Neural progenitor cell (in vitro differentiated cells): Measurements from ENCODE around the gene UTP15. TPM values are rescaled to one million over a fixed set of nuclear protein-coding genes. Genes with fewer than 3 reads are reported as not detected.

ENCODE experiments used
- DNase-seq: peaks from one replicate; pipeline ENCODE4 v3.0.0-alpha.2; 2016; ENCODE audit warnings: low spot score
- H2AFZ ChIP-seq: fragments of 200-600 bp; sonication (generic); replicated peaks from 2 replicates; pipeline ENCODE4 v1.6.1; 2016; ENCODE audit warnings: antibody characterized with exemption
- H3F3A ChIP-seq: fragments of 200-600 bp; sonication (generic); 2 replicates; pipeline ENCODE4 v1.6.1; 2016; ENCODE audit warnings: antibody characterized with exemption, low read depth
- H3K27ac ChIP-seq: fragments of 200-600 bp; sonication (generic); 2 replicates; pipeline ENCODE4 v1.5.1; 2016; ENCODE audit warnings: mild to moderate bottlenecking
- H3K27me3 ChIP-seq: fragments of 200-600 bp; sonication (generic); 2 replicates; pipeline ENCODE4 v1.6.1; 2016; ENCODE audit warnings: mild to moderate bottlenecking, moderate library complexity
- H3K36me3 ChIP-seq: fragments of 200-600 bp; sonication (generic); 2 replicates; pipeline ENCODE4 v1.5.1; 2016
- H3K4me1 ChIP-seq: fragments of 200-600 bp; sonication (generic); 2 replicates; pipeline ENCODE4 v1.6.1; 2016; ENCODE audit warnings: mixed run types
- H3K4me2 ChIP-seq: fragments of 200-600 bp; sonication (generic); 2 replicates; pipeline ENCODE4 v1.6.1; 2016
- H3K4me3 ChIP-seq: fragments of 200-600 bp; sonication (generic); 2 replicates; pipeline ENCODE4 v1.5.1; 2016
- H3K79me2 ChIP-seq: fragments of 200-600 bp; sonication (generic); 2 replicates; pipeline ENCODE4 v1.6.1; 2016; ENCODE audit warnings: low read depth
- H3K9ac ChIP-seq: fragments of 200-600 bp; sonication (generic); 2 replicates; pipeline ENCODE4 v1.6.1; 2016
- H3K9me3 ChIP-seq: fragments of 200-600 bp; sonication (generic); 2 replicates; pipeline ENCODE4 v1.5.1; 2016; ENCODE audit warnings: low read depth
- H4K20me1 ChIP-seq: fragments of 200-600 bp; sonication (generic); 2 replicates; pipeline ENCODE4 v1.6.1; 2016; ENCODE audit warnings: low read depth
- H3K27ac Mint-ChIP-seq: 3 replicates; pipeline ENCODE4 v1.8.0; 2021; ENCODE audit warnings: mixed read lengths
- H3K27me3 Mint-ChIP-seq: 2 replicates; pipeline ENCODE4 v1.8.0; 2022; ENCODE audit warnings: low read depth, mild to moderate bottlenecking, inconsistent platforms, moderate library complexity, mixed read lengths; ENCODE audit not compliant: insufficient read depth
- H3K36me3 Mint-ChIP-seq: 3 replicates; pipeline ENCODE4 v1.8.0; 2021; ENCODE audit warnings: mixed read lengths
- H3K4me1 Mint-ChIP-seq: 3 replicates; pipeline ENCODE4 v1.8.0; 2021; ENCODE audit warnings: mixed read lengths
- H3K4me3 Mint-ChIP-seq: 3 replicates; pipeline ENCODE4 v1.8.0; 2021; ENCODE audit warnings: mild to moderate bottlenecking, moderate library complexity, mixed read lengths
- H3K9me3 Mint-ChIP-seq: 3 replicates; pipeline ENCODE4 v1.8.0; 2020; ENCODE audit warnings: mixed read lengths
- EZH2 ChIP-seq: fragments of 200-600 bp; sonication (generic); IDR thresholded peaks from 2 replicates; pipeline ENCODE4 v1.6.1; 2017; ENCODE audit warnings: antibody characterized with exemption, mild to moderate bottlenecking, moderate library complexity
- EZH2phosphoT487 ChIP-seq: fragments of 200-600 bp; sonication (generic); IDR thresholded peaks from 2 replicates; pipeline ENCODE4 v1.6.1; 2017; ENCODE audit warnings: antibody characterized with exemption
- total RNA-seq: library from RNA; depleted of rRNA; stranded (reverse); fragments of >200 nt; gene quantifications from 2 replicates; pipeline ENCODE4 v1.2.3, GENCODE V29; 2015; ENCODE audit warnings: low replicate concordance
- TF ChIP-seq, protein P1 (sequence below): fragments of 200-600 bp; sonication (generic); IDR thresholded peaks from 2 replicates; pipeline ENCODE4 v1.5.1; 2017; ENCODE audit warnings: antibody characterized with exemption, mild to moderate bottlenecking

The UTP15 gene
- total RNA-seq, 1 donor from 2014 or later, result 34.4 TPM

- no peaks in the 10 kb centered on the region for H3K27me3 ChIP-seq
- H3K4me2 ChIP-seq, result no peak overlapping the region
- Mint-ChIP-seq H3K27me3 (peaks cover 8% of the 10 kb centered on the region), H3K9me3 (peaks cover 12% of the 10 kb centered on the region), H3K36me3 (no peaks in the 10 kb centered on the region), H3K4me1 (no peaks in the 10 kb centered on the region), H3K27ac (no peak overlapping the region), H3K4me3 (no peak overlapping the region)
- no peak for DNase-seq
- no peaks in the 10 kb centered on the region for H4K20me1 ChIP-seq
- no peaks in the 10 kb centered on the region for H3K79me2 ChIP-seq
- no peak overlapping the region for H3K27ac ChIP-seq
- H3K4me1 ChIP-seq, result no peaks in the 10 kb centered on the region
- H3K36me3 ChIP-seq, result no peaks in the 10 kb centered on the region
- H3K9ac ChIP-seq, result no peak overlapping the region
- TF ChIP-seq EZH2 (no peak), EZH2phosphoT487 (no peak)
- TF ChIP-seq, protein P1, sequence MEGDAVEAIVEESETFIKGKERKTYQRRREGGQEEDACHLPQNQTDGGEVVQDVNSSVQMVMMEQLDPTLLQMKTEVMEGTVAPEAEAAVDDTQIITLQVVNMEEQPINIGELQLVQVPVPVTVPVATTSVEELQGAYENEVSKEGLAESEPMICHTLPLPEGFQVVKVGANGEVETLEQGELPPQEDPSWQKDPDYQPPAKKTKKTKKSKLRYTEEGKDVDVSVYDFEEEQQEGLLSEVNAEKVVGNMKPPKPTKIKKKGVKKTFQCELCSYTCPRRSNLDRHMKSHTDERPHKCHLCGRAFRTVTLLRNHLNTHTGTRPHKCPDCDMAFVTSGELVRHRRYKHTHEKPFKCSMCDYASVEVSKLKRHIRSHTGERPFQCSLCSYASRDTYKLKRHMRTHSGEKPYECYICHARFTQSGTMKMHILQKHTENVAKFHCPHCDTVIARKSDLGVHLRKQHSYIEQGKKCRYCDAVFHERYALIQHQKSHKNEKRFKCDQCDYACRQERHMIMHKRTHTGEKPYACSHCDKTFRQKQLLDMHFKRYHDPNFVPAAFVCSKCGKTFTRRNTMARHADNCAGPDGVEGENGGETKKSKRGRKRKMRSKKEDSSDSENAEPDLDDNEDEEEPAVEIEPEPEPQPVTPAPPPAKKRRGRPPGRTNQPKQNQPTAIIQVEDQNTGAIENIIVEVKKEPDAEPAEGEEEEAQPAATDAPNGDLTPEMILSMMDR, result no peak
- H3F3A ChIP-seq, result no peaks in the 10 kb centered on the region
- no peak overlapping the region for H3K4me3 ChIP-seq
- H2AFZ ChIP-seq, result no peak overlapping the region
- no peaks in the 10 kb centered on the region for H3K9me3 ChIP-seq
These were observed 36.5 kb upstream of the UTP15 start for GRCh38 chr5:73529081-73529480.

GRCh38 chr5:73531356-73531755 is 34.2 kb upstream of the UTP15 start:
- no peak overlapping the region for H3K27ac Mint-ChIP-seq
- H4K20me1 ChIP-seq, result no peaks in the 10 kb centered on the region
- TF ChIP-seq EZH2, result no peak
- no peaks in the 10 kb centered on the region for H3F3A ChIP-seq
- no peaks in the 10 kb centered on the region for H3K36me3 ChIP-seq
- H3K4me1 ChIP-seq, result no peaks in the 10 kb centered on the region
- no peaks in the 10 kb centered on the region for H3K27me3 ChIP-seq
- H3K27me3 Mint-ChIP-seq, result peaks cover 17% of the 10 kb centered on the region
- H3K4me1 Mint-ChIP-seq, result peaks cover 3% of the 10 kb centered on the region
- H3K9me3 ChIP-seq, result no peaks in the 10 kb centered on the region
- peaks cover 13% of the 10 kb centered on the region for H3K9me3 Mint-ChIP-seq
- no peaks in the 10 kb centered on the region for H3K36me3 Mint-ChIP-seq
- no peak for DNase-seq
- no peak overlapping the region for H3K9ac ChIP-seq
- H3K4me3 Mint-ChIP-seq, result no peak overlapping the region
- H3K27ac ChIP-seq, result no peak overlapping the region
- no peak overlapping the region for H3K4me2 ChIP-seq
- H3K79me2 ChIP-seq, result no peaks in the 10 kb centered on the region
- H2AFZ ChIP-seq, result no peak overlapping the region
- no peak overlapping the region for H3K4me3 ChIP-seq

DNA sequence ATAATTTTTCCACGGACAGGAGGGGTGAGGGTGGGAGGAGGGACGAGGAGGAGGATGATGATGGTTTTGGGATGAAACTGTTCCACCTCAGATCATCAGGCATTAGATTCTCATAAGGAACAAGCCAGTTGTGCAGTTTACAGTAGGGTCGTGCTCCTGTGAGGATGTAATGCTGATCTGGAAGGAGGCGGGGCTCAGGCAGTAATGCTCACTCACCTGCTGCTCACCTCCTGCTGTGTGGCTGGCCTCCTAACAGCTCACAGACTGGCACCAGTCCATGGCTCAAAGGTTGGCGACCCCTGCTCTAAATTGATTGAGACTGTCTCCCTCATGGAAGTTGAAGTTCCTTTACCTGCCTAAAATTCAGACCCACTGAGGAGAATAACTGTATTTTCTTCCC is 33.3 kb upstream of the UTP15 start:
- Mint-ChIP-seq H3K9me3 (peaks cover 13% of the 10 kb centered on the region), H3K27me3 (peaks cover 18% of the 10 kb centered on the region), H3K27ac (no peak overlapping the region), H3K4me3 (no peak overlapping the region), H3K4me1 (peaks cover 3% of the 10 kb centered on the region), H3K36me3 (no peaks in the 10 kb centered on the region)
- H2AFZ ChIP-seq, result no peak overlapping the region
- no peak overlapping the region for H3K4me3 ChIP-seq
- no peak for DNase-seq
- H3K4me2 ChIP-seq, result no peak overlapping the region
- no peaks in the 10 kb centered on the region for H3K27me3 ChIP-seq
- no peaks in the 10 kb centered on the region for H3K36me3 ChIP-seq
- no peaks in the 10 kb centered on the region for H3F3A ChIP-seq
- H3K4me1 ChIP-seq, result no peaks in the 10 kb centered on the region
- H4K20me1 ChIP-seq, result no peaks in the 10 kb centered on the region
- no peaks in the 10 kb centered on the region for H3K79me2 ChIP-seq
- H3K27ac ChIP-seq, result no peak overlapping the region
- H3K9me3 ChIP-seq, result no peaks in the 10 kb centered on the region
- no peak overlapping the region for H3K9ac ChIP-seq
- TF ChIP-seq EZH2phosphoT487 (no peak), EZH2 (no peak)
- TF ChIP-seq, protein P1, result no peak

DNA sequence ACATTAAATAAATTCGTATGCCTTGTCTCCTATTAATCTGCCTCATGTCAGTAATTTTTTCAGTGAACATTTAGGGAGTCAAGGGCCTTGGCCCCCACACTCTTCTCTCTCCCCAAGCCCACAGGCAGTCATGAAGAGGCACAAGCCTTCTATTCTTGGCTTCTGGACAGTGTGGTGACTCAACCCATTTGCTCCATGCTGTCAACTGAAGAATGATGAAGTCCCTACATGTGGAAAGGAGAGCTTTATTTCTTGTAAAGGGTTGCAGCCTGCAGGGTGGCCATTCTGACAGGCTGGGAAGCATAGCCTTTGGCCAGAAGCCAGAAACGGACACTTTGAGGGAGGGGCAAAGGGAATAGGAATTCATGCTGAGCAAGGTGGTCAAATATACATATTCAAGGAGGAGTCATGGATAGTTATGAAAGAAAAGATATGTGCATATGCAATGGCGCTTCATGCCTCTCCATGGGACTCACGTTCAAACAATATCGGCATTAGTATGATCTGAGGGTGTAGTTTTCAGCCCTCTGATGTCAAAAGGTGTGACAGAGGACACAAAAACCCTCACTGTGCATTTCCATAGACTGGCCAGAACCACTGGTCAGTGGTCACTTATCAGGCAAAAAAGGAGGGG is 31.4 kb upstream of the UTP15 start:
- H3K27ac Mint-ChIP-seq, result no peak overlapping the region
- Histone ChIP-seq H3K36me3 (no peaks in the 10 kb centered on the region), H3K27me3 (no peaks in the 10 kb centered on the region), H3K9me3 (no peaks in the 10 kb centered on the region), H3K4me2 (no peak overlapping the region), H3K9ac (no peak overlapping the region), H3K27ac (no peak overlapping the region), H2AFZ (no peak overlapping the region), H3K4me1 (no peaks in the 10 kb centered on the region), H3K4me3 (no peak overlapping the region), H3K79me2 (no peaks in the 10 kb centered on the region), H3F3A (no peaks in the 10 kb centered on the region), H4K20me1 (no peaks in the 10 kb centered on the region)
- H3K36me3 Mint-ChIP-seq, result no peaks in the 10 kb centered on the region
- H3K9me3 Mint-ChIP-seq, result peaks cover 13% of the 10 kb centered on the region
- DNase-seq, result no peak
- H3K4me1 Mint-ChIP-seq, result peaks cover 3% of the 10 kb centered on the region
- no peak overlapping the region for H3K4me3 Mint-ChIP-seq
- no peak for TF ChIP-seq EZH2
- TF ChIP-seq EZH2phosphoT487, result no peak
- TF ChIP-seq, protein P1, result no peak
- H3K27me3 Mint-ChIP-seq, result peaks cover 20% of the 10 kb centered on the region
